GM12878 (cell line): ENCODE measurements around the gene C1QTNF1. TPM values are rescaled to one million over a fixed set of nuclear protein-coding genes. Genes with fewer than 3 reads are reported as not detected.

Source experiments
- FOXM1 ChIP-seq: IDR thresholded peaks from 2 replicates; pipeline ENCODE4 v1.6.1; 2012; ENCODE audit warnings: low read depth, mild to moderate bottlenecking, inconsistent platforms, low read length, moderate library complexity
- KDM1A ChIP-seq: fragments of 200-600 bp; sonication (generic); IDR thresholded peaks from 2 replicates; pipeline ENCODE4 v1.6.1; 2016; ENCODE audit warnings: borderline replicate concordance
- PAX5 ChIP-seq: IDR thresholded peaks from 2 replicates; pipeline ENCODE4 v1.6.1; 2011; ENCODE audit warnings: low read depth, low read length, borderline replicate concordance
- ZBTB33 ChIP-seq: fragments of 450-650 bp; IDR thresholded peaks from 2 replicates; pipeline ENCODE4 v1.6.1; 2017; ENCODE audit warnings: mild to moderate bottlenecking
- ZNF687 ChIP-seq: fragments of 450-650 bp; IDR thresholded peaks from 2 replicates; pipeline ENCODE4 v1.6.1; 2017; ENCODE audit warnings: mild to moderate bottlenecking, moderate library complexity
- polyA plus RNA-seq, 11 experiments: library from polyadenylated mRNA; depleted of rRNA in 4 of 11; unstranded in 6 of 11; stranded (reverse) in 5 of 11; fragments of >200 nt; fragmentation: Nextera tagmentation in 4 of 11; fragmentation: Illumina TruSeq in 1 of 11; extraction: Ambion mirVana in 4 of 11; extraction: Trizol in 1 of 11; gene quantifications; 1 replicate in 1 of 11; 2 replicates in 10 of 11; pipeline versions ENCODE4 v1.2.1 to v1.2.3, GENCODE V29; 2011 to 2016; ENCODE audit warnings: inconsistent platforms in 2 of 11, missing spikeins in 2 of 11, low read depth in 1 of 11
- total RNA-seq, 4 experiments: library from RNA; depleted of rRNA in 3 of 4; stranded (reverse); fragments of >200 nt in 3 of 4; fragmentation: Illumina TruSeq in 1 of 4; extraction: Trizol in 1 of 4; gene quantifications; 2 replicates each; pipeline versions ENCODE4 v1.2.1 to v1.2.3, GENCODE V29; 2013 to 2021

C1QTNF1 gene
- total and polyA plus RNA-seq, 10 of the 15 experiments (the other 5 are each of a cell fraction or from before 2014, with no cell fraction given), result 0.05 to 1.1 (median 0.15) TPM; not detected in 4

GRCh38 chr17:79047923-79048825 lies 24.2 kb downstream of the C1QTNF1 start (continued):
- TF ChIP-seq ZNF687 (no peak), FOXM1 (no peak), ZBTB33 (no peak), KDM1A (no peak), PAX5 (no peak)
